Gastrocnemius medialis (tissue), 4 donors: ENCODE data around the gene DERL3.

Experiments used
- POLR2A ChIP-seq, 2 donors: fragments of 450-650 bp; IDR thresholded peaks; one replicate each; pipeline ENCODE4 v1.6.1; 2017; ENCODE audit warnings: antibody characterized with exemption in 2 of 2, mild to moderate bottlenecking in 2 of 2, moderate library complexity in 2 of 2
- TF ChIP-seq, protein P1 (sequence below), 5 experiments: fragments of 450-650 bp in 3 of 5; fragments of 200-600 bp in 2 of 5; sonication (generic) in 2 of 5; IDR thresholded peaks in 4 of 5; conservative IDR thresholded peaks in 1 of 5; 1 replicate in 4 of 5; 2 replicates in 1 of 5; pipeline ENCODE4 v1.5.1; 2016 to 2019; ENCODE audit warnings: antibody characterized with exemption in 5 of 5, mild to moderate bottlenecking in 3 of 5, moderate library complexity in 3 of 5

DNA sequence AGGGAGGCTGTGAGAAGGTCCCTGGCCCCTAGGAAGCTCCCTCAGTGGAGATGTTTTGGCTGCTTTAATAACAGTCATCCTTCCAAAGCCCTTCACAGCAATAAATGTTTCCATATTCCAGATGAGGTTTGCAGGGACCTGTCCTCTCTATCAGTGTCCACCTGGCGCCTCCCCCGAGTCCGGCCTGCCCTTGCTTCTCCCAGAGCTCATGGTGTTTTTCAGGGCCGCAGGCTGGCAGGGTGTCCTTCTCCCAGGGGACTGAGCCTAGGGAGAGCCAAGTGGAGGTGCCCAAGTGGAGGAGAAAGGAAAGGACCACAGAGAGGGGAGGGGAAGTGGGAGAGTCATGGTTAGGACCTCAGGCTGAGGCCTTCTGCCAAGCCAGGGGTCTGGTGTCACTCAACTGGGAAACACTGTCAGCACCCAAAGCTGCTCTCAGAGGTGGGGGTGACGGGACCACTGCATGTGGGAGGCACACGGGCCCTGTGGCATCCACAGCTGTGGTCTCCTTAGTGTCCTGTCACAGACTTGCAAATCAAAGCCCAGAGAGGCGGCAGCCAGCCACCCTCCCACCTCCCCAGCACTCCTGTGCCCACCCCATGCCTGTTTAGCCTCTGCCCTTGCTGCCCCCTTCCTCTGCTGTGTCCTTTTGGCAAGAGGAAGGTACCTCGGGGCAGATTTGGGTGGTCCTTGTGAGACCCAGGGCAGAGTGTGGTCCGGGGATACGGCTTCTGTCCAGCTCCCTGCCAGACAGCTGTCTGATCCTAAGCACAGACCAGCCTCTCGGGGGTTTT lies 6.4 kb downstream of the DERL3 start:
- TF ChIP-seq POLR2A (IDR thresholded peaks at IDR 0.05) = no peak
- TF ChIP-seq, protein P1, sequence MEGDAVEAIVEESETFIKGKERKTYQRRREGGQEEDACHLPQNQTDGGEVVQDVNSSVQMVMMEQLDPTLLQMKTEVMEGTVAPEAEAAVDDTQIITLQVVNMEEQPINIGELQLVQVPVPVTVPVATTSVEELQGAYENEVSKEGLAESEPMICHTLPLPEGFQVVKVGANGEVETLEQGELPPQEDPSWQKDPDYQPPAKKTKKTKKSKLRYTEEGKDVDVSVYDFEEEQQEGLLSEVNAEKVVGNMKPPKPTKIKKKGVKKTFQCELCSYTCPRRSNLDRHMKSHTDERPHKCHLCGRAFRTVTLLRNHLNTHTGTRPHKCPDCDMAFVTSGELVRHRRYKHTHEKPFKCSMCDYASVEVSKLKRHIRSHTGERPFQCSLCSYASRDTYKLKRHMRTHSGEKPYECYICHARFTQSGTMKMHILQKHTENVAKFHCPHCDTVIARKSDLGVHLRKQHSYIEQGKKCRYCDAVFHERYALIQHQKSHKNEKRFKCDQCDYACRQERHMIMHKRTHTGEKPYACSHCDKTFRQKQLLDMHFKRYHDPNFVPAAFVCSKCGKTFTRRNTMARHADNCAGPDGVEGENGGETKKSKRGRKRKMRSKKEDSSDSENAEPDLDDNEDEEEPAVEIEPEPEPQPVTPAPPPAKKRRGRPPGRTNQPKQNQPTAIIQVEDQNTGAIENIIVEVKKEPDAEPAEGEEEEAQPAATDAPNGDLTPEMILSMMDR (IDR thresholded peaks at IDR 0.05 in 4 of 5, conservative IDR thresholded peaks at IDR 0.05 in 1 of 5) = no peak
